ENCODE data around the gene SND1.

The SND1 gene

DNA sequence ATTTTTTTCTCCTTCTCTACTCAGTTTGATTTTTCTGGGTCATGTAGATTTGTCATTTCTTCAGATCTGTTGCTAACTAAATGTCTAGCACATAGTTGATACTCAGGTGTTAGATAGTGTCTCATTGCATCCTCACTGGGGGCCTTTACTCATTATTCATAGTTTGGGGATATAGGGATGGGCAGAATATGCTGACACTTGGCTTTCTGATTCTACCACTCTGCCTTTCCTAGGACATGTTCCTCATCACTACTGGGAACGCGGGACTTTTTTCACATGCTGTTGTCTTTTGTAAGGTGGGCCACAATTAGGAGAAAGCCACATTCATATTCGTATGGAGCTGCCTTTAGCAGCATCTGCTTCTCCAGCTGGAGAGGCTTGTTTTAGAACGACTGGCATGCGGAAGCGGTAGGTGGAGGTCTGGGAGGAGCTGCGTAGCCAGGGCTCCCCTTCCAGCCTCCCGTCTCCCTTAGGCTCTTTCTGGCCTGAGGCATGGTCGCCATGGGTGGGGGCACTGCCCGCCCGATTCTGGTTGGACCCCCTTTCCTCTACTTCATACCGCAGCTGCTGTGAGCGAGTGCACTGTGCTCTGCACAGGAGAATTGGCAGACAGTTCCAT lies 78.8 kb downstream of the SND1 start:
- no peak for DNase-seq (ENCODE audit: low read depth in 2 of 2)

DNA sequence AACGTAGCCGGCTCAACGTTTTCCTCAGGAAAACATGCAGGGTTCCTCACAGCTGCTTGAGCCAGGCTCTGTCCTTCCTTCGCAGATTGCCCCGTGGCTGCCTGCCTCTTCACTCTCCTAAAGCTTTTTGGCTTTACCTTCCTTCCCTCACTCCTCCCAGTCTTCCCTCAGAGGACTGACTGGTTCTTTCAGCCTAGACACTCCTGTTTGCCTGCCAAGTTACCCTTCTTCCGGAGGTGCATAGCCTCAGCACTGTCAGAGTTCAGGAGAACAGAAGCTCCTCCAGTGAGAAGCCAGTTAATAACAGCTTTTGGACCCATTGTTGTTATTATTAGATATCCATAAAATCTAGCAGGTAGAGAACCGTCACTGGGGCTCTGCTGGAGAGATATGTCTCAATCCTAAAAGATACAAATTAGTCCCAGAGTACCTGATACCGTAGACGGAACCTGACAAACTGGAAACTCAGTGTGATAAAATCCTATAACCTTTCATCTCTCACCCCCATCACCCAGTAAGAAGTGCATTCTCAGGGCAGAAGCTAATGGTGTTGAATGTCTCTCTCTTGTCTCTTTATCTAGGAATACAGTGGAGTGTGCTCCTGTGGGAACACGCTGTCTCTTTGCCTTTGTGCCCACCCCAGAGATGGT lies 79.6 kb downstream of the SND1 start:
- no peak for DNase-seq (ENCODE audit: low read depth in 2 of 2)

DNA sequence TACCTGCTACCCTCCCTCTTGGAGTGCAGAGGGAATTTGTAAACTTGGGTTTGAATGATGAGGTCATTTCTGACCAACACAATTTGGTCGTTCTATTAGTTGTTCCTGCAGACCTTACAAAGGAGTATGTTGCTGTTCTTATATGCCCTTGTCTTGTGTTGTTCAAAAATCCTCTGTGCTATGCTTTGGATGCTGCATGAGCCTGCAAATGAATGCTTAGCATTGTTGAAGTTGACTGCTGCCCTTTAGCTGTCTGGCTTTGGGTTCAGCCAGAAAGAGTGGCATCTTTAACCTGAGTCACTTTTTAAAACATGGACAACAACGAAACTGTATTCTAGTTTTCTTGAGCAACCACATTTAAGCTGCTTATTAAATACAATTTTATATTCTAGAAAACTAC lies 80.3 kb downstream of the SND1 start:
- no peak for DNase-seq (ENCODE audit: low read depth in 2 of 2)

DNA sequence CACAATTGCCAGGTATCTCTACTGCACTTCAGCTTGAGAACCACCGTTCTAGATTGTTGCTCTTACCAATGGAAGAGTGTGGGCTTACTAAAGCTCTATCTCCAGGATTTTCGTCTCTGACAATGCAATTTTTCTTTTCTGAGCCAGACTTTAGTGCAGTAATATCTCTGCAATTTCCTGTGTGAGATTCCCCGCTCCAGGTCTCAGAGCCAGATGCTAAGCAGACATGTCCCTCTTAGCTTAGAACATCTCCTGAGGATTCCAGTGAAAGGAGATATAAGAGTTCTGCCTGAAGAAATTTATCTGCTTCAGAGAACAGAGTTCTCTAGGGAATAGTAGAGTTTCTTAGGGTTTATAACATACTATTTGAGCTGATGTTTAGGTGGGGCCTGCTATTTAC lies 82.0 kb downstream of the SND1 start:
- no peak for DNase-seq (ENCODE audit: low read depth in 2 of 2)

DNA sequence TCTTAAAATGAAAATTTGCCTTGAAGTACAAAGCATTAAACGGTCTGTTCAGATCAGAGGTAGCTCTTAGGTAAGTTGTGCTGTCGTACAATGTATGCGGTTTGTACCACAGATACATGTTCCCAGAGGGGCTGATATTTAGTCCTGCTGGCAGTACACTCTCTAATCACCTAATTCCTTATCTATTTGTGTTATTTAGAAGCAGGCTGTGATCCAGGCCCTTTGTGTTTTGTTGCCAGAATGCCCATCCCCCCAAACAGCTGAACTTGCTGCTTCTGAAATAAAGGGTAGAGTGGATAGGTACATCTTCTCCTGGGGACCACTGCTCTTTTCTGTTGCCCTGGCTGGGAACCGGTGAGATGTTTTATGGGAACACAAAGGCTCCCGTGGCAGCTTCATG lies 84.5 kb downstream of the SND1 start:
- no peak for DNase-seq (ENCODE audit: low read depth in 2 of 2)

DNA sequence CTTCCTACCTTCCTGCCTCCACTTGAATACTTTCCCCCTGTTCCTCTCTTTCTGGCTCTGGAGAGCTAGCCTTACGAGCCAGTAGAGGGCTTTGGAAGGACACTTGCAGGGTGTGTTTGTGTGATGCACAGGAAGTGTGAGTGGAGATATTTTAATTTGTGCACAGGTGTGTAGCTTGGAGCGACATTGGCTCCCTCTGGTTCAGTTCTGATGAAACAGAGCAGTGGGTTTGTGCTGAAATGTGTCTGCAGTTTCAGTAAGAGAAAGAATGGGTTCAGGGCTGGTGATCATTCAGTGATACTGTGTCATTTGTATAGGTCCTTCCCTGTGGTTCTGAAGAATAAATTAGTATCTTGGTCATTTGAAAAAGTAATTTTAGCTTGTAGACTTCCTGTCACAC lies 86.9 kb downstream of the SND1 start:
- no peak for DNase-seq (ENCODE audit: low read depth in 2 of 2)

DNA sequence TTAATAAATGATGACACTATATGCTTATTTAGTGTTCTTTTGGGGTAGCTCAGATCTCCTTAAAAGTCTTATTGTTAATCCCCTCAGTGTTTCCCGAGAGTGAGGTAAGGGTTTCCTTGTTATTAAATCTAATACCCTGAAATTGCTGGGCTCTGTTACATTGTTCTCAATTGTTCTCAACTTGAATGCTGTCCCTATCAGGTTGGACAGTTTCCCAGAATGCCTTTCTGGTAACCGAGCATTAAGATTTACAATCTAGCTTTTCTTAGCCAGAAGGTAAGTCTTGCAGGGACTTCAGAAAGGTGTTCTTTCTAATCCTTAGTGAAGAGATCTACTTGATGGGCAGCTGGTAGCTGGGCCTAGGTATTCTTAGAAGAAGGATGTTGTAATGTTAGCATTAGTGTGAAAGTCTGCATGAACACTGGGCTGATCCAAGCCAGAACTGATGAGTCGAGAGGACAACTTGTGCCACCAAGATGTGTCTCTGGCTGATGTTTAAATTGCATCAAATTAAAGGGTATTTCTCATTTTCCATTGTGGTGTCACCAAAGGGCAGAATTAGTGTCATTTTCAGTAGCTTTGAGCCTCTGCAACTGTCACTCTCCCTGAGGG lies 89.9 kb downstream of the SND1 start:
- no peak for DNase-seq (ENCODE audit: low read depth in 2 of 2)

DNA sequence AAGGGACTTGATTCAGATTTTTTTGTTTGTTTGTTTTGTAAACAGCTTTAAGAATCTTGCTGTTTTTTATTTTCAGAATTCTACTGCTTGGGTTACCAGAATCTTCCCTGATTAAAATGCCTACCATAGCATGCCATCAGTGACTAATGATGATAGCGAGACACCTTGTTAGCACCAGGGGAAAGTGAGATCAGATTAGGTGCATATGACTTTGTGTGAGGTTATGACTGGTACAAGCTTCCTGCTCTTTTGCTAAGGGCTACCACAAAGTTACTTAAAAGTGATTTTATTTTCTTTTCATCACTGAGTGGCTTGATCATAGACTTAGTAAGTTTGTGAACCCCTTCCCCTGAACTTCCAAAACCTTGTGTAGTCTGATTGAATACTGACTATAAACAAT lies 93.5 kb downstream of the SND1 start:
- DNase-seq (ENCODE audit: low read depth in 2 of 2): no peak

DNA sequence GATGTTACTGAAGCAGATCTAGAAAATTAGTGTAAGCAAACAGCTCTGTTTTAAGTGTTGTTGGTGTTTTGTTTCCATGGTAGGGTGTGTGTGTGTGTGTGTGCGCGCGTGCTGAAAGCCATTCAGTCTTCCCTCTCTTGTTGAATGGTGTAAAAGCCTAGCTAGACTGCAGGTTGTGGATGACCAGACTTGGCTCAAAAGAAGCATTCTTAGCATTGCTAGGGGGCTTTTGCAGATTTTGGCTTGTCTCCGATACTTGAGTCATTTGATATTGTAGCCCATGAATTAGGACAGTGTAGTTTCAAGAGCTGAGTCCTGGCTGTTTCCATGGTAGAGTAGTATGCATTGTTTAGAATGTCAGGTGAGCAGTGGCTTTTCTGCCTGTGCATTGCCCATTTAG lies 99.1 kb downstream of the SND1 start:
- peak; percentile 74 to 80 for DNase-seq (ENCODE audit: low read depth in 2 of 2)

DNA sequence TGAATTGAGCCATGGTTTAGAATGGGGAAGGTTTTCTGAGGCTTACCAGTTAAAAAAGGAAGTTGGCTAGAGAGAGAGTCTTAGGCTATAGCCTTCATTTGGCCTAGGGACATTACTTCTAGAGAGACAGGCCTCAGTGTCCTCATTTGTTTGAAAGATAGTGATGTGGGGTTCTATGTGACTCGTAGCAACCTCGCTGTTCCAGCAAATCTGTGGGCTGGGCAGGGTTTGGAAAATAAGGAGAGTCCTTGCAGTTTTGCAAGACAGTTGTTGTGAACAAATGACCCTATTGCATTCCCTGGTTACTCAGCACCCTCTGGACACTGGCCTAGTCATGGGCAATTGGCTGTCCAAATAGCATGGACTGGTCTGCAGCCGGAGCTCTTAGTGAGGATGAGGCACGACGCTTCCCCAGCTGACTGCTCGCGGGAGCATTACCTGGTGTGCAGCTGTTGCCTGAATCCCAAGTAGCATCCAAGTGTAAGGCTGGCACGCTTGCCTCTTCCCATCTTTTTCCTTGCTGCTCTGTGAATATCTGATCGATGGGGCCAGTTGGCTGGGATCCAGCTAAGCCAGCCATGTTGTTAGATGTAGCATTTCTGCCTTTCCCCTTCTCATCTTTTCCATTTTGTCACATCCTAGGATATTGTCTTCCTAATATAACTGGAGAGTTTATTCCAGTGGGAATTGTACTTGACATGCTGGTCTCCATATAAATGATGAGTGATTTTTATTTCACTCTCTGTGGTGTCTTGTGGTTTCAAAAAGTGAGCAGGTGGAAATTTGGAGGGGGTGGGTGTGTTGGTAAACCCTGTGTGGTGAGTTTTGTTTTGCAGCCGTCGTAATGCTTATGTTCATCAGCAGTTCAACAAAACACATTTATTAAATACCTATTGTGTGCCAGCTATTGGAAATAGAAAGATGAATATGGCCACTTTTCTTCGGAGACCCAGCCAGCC lies 99.8 kb downstream of the SND1 start:
- no peak for DNase-seq (ENCODE audit: low read depth in 2 of 2)

DNA sequence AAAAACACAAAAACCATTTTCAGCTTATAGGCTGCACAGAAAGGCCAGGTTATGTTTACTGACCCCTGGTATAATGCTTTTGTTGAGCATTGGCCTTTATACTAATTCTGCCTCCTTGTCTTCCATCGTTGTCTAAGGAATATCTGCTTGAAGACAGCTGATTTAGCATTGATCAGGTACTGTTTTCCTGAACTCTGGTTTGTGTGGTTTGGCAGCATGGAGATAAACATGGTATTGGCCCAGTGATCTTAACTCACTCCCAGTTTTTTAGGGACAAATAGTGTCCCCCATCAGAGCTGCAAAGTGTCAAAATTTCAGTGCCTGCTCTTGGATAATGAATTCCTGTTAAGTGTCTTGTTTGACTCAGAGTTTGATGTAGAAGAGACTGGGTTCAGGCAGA lies 100.8 kb downstream of the SND1 start:
- DNase-seq (ENCODE audit: low read depth in 2 of 2): no peak

DNA sequence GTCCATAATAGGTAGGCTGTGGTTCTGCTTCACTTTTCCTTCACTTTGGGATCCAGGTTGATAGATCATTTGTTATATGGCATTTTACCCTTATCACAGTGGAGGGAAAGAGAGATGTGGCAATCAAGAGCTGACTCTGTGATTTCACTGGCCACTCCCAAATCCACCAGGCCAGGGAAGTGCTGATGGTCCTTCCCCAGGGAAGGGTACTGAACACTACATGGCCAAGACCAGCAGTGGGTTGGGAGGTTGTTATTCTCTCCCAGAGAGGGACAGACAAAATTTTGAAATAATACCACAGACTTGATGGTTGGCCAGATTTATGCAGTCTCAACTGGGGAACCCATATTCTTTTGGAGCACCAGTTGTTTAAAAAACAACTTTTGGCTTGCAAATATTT lies 102.5 kb downstream of the SND1 start:
- DNase-seq (ENCODE audit: low read depth in 2 of 2): no peak

DNA sequence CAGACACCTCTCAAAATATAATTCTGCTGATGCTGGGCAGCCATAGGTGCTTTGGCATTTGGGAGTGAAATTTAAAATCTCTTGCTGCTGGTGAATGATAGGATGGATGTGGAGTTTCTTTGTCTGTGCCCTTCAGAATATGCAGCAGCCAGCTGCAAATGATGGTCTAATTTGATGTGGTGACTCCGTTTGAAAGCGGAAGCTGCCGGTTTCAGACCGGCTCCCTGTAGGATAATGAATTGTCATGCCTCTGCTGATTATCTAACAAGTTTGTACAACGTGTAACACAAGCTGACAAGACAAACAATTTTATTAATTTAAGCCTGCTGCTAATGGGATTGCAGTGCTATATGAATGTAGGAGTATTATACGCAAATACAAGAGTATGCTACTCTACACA lies 103.5 kb downstream of the SND1 start:
- no peak for DNase-seq (ENCODE audit: low read depth in 2 of 2)

DNA sequence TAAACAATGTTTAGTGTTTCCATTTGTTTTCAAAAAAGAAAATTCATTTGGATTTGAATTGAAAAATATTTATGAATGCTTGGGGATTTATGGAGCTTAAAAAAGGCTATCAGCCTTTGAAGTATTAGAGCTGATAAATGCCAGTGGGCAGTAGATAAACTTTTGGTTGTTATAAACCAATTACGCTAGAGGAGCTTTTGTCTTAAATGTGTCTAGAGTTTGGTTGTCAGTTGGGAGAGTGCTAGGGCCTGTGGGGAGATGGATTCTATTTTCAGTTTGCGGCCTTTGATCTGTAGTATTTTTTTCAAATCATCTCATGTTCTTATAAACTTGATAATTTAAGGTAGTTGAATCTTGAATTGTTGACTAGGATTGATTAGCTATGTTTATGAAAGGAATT lies 104.0 kb downstream of the SND1 start:
- DNase-seq (ENCODE audit: low read depth in 2 of 2): no peak

DNA sequence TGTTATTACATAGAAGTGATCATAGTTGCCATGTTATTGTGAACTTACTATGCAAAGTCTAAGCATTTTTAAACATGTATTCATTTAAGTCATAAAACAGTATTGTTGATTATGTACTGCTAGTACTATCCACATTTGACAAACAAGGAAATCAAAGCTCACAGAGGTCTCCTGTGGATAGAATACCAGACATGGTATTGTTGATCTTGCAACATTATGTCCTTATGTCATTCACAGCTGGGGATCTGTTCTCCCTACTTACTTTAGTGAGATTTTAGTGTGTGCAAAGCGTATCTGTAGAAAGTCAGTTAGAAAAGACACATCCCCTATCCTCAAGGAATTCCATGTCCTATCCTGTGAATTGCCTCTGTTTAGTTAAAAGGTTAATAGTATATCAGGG lies 106.1 kb downstream of the SND1 start:
- DNase-seq (ENCODE audit: low read depth in 2 of 2): no peak

DNA sequence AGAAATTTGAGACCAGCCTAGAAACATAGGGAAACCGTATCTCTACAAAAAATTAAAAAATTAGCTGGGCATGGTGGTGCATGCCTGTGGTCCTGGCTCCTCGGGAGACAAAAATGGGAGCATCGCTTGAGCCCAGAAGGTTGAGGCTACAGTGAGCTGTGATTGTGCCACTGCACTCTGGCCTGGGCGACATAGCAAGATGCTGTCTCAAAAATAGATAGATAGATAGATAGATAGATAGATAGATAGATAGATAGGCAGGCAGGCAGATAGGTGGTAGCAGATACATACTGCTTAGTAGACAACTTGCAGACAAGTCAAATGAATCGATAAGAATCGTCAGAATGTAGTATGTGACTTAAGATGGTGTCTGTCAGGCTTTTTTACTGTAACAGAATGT lies 106.9 kb downstream of the SND1 start:
- no peak for DNase-seq (ENCODE audit: low read depth in 2 of 2)

DNA sequence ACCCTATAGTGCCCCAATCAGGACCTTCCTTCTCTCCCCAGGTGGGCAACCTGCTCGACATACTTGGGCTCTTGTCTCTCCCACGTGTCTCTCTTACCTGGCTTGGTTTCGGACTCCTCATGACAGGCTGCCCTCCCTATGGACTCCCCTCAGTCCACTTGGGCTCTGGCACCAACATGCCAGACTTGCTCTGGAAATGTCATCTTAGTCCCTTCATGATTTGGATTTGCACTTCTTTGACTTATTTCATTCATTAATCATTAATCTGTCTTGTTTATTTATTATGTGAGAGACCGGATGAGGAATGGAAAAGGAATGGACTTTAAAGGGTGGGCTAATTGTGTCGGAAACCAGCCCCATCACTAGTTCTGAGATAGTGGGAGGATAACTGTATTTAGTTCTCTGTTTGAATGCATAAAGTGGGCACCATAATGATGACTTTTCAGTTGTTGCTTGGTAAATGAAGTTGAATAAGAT lies 108.0 kb downstream of the SND1 start:
- DNase-seq (ENCODE audit: low read depth in 2 of 2): no peak

DNA sequence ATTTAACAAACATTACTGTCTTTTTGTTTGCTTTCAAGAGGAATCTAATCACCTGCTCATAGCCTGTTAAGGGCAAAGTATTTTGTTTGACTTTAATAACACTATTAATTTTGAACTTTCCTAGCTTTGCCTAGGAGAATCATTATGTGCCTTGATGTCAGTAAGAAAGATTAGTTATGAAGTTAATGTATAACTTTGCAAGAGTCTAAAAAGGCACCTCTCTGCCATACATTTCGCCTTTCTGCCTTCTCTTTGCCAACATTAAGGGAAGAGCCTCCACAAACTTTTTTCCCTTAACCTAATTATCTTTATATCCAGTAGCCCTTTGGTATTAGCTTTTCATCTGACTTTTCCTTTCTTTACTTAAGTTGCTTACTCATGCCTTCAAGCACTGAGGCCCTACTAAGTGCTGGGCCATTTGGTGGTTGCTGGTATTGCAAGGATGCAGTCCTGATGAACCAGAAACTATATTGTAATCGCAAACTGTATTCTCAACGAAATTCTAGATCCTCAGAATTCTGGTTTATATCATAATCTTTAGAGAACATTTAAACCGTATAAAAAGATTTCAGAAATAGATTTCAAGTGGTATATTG lies 108.5 kb downstream of the SND1 start:
- DNase-seq (ENCODE audit: low read depth in 2 of 2): no peak

DNA sequence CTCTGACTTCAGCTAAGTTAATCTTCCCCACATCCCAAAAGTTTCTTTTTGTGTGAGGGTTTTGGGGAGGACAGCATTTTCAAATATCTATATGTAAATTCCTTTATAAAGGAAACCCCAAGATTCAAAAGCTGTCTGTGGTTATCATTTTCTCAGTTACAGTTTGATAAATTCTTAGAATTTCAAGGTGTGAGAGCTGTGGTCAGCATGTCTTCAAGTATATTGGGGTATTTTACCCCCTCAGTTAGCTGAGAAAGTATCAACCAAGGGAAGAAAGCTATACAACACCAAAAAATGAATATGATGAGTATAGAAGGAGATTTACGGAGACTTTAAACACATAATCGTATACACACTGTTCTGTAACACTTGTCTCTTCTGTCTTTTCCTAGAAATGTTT lies 109.2 kb downstream of the SND1 start:
- DNase-seq (ENCODE audit: low read depth in 2 of 2): no peak

DNA sequence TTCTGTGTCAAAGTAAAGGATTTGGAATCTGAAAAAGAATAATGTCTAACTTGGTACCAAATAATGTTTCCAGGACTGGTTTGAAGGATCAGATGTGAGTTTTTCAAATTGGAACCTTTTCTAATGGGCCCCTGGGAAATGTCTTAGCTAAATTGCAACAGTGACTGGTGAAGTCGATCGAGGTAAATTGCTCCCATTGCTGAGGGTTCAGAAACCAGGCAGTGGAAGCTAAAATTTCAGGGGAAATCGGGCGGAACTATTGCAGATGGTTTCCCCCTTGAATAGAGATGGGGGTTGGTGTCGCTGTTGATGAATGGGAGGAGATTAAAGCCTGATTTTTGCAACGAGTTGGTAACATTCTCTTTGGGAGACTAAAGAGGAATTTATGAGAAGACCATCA lies 112.7 kb downstream of the SND1 start:
- DNase-seq (ENCODE audit: low read depth in 2 of 2): no peak

DNA sequence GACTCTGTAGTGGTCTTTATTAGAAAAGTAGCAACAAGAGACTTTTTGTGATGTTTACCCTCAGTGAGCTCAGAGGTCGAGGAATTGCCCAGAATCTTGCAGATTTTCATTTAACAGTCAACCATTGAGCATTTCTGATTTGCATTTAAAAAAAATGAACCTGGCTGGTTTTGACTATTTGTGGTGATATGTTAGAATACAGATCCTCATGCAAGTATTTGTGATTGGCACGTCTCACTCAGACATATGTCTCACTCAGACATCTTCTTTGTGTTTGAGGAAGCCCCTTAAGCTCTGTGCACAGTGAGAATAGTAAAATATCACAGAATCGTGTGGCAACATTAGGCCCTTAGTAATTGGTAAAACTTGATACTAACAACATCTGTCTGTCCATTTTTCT lies 113.2 kb downstream of the SND1 start:
- DNase-seq (ENCODE audit: low read depth in 2 of 2): no peak
